ENCODE data around the gene NMNAT1.
"Not testable (repeated sequence)": the region's sequence is repeated elsewhere in the genome, so short reads cannot be mapped to it uniquely, and the experiment has no call there.

The NMNAT1 gene

DNA sequence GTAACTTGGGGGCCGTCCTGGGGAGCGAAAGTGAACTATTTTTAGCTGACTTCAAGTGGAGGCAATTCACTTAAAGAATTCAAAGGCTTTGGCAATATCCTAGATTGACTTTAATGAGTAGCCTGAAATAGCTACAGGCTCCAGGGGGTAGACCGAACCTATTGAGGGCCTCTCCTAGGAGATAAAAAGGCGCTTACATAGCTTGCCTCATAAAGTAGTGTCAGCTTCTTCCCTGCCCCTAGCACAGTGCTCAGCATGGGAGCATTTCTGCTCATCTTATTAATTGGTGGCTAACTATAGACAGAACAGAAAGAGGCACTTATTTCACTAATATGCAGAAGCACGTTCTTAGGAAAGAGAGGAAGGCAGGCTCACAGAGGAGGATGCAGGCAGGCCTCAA is 20.9 kb upstream of the NMNAT1 start:
- DNase-seq: no peak

DNA sequence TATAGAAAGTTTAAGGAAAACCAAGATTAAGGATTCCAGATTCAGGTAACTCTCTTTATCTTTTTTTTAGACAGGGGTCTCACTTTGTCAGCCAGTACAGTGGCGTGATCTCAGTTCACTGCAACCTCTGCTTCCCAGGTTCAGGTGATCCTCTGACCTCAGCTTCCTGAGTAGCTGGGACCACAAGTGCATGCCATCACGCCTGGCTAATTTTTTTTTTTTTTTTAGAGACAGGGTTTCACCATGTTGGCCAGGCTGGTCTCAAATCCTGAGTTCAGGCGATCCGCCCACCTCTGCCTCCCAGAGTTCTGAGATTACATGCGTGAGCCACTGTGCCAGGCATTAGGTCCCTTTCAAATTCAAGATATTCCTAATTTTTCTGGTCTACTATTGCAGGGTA is 16.0 kb upstream of the NMNAT1 start:
- DNase-seq: no peak

DNA sequence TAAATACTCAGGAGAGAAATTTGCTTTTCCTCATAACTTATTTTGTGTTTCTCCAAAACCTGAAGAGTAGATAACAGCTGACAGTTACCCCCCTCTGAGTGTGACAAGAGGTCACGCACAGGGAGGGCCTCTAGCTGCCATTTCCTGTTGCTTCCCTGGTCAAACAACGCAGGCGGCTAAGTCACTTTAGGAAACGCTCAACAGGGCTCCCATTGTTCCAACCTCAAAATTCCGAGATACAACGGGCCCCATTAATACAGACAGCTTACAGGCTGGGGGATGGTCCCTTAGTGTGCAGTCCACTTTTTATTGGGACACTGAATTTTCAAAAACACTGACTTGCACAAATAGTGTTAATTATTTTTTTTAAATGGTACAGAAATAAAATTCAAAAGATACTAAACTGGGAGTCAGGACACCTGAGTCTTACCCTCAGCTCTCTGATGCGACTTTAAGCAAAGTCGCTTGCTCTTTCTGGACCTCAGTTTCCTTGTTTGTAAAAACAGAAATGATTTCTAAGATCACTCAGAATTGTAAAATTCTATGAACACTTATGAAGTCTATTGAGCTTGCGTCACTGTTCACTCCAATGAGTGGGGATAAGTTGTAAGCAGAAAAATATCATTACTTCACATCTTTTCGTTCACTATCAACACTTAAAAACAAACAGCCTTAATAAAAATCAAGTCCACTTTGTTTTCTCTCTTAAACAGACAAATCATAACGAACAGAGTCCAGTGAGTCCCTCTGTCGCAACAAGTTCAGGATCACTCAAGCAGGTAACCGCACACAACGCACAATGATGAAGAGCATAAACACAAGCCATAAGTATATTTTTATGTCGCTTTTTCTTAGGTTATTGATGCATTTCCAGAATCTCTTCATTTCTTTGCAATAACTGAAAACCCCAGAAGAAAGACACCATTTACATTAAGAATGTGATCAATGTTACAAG is 13.6 kb upstream of the NMNAT1 start:
- no peak for DNase-seq

DNA sequence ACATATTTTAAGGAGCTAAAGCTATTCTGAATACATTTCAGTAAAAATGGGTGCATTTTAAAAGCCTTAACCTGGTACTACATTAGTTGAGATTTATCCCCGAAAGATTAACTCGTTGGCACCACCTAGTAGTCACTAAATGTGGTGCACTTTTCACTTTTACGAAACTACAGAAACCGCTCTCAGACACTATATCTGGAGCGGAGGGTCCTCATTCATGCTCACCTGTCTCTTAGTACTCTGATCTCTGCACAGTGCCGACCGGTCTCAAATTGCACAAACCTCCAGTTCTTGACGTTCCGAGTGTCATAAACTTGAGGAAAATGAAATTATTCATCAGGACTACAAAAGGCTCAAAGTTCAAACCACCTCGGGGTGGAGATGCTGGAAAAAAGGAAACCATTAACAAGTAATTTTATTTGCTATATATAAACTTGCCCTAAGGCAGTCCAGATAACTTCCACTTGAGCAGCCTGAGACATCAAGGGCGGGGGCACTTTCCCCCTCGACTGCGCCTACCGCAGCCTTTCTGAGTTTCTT is 806 bp upstream of the NMNAT1 start:
- peak; percentile 6 for DNase-seq

DNA sequence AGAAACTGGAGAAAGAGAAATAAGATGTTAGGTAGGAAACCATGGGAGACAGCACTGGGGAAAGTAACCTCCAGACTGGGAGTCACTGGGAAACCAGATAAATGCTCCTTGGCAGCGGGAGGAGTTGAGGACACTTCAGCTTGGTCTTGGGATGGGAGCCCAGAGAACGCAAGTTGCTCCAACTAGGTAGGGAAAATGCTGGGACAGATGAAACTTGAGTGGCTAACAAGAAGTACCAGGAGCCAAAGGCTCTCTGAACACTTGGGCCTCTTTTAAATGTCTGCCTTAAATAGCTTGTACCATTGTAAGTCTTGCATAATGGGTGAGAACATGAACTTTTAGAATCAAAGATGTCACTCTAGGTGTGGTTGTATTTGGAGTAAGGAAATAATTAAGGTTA is 3.0 kb downstream of the NMNAT1 start:
- DNase-seq: no peak

DNA sequence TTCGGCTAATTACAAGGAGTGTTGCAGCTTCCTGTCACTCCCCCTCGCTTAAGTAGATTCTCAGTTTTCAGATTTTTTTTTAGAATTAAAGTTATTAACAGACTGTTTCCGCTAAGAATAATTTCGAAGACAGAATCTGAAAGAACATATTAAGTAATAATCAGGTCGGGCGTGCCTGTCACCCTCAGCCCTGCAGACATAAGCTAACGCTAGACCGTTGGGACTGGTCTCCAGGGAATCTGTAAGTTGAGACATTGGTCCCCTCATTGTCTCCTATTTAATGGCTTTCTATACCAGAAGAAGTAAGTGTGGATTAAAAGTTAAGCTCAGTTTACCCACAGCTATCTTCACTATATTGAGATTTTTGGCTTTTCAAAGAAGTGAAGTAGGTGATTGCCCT is 14.5 kb downstream of the NMNAT1 start:
- no peak for DNase-seq

DNA sequence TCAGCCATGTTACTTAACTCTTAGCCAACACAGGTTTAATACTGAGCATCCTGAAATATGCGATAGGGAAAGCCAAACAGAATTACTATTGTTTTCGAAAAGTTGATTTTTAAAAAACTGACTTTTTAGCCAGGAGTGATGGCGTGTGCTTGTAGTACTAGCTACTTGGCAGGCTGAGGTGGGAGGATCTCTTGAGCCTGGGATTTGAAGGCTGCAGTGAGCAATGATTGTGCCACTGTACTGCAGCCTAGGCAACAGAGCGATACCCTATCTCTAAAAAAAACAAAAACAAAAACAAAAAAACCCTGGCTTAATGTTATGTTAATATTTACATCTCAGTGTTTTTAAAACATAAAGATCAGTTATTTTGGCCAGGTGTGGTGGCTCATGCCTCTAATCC is 16.7 kb downstream of the NMNAT1 start:
- no peak for DNase-seq

DNA sequence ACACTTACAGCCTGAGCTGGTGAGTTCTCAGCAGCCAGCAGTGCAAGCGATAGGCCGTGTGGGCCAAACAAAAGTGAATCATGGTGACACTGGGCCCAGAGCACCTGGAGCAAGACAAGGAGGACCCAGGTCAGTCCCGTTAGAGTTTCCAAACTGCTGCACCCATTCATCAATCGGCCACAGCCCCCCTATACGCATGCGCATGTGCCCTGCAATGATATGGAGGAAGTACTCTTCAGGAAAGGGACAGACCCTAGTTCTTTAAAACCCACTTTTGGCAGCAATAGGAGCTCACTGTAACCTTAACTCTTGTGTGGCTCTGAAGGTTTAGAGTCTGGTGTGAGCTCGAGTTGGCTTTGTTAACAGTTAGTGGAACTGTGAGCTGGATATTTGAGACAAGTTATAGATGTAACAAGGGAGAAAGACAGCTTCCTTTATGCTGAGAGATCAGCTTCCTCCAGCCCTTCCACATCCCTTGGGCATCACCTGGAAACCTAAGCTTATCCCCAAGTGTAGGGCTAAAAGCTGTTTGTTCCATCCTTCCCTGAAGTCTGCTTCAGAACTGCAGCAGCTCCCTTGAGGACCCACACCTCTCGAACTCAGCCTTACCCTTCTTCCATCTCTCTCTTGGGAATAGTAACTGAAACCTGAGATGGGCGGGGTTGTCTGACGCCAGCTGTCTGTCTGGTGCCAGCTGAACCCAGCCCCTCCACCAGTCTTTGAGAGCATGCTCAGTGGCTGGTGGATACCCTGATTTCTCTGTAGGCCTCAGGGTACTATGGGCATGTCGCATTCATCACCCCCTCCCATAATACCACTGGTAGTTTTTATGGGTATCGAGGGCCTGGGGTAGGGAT is 17.7 kb downstream of the NMNAT1 start:
- no peak for DNase-seq

DNA sequence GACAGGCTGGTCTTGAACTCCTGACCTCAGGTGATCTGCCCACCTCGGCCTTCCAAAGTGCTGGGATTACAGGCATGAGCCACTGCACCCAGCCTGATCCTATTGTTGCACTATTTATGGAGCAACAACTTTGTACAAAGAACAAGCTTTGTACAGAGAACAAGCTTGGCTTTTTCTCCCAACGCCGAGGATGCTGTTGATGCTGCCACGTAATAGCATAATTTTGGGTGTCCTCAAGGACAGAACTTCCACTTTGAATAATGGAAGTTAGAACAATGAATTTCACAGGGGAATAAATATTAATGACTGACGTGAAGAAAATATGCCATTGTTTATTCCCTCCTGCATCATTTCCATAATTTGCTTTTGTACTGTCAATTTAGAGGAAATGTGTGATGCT is 41.0 kb downstream of the NMNAT1 start:
- no peak for DNase-seq

DNA sequence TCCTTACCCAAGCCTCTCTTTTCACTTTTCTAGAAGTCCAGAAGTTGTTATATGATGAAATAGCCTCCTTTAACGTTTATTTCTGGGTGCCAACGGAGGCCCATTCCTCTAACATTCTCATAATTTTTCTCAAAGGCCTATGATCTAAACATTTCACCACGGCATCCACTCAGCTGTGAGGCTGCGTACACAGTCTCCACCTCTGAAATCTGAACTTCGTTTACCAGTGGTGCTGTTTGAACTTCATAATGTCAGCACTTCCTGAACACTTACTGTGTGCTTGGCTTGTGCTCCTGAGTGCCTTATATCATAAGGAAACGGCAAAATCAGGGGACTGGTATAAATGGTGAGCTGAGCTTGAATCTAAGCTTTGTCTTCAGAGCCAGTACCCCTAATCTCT is 41.7 kb downstream of the NMNAT1 start:
- DNase-seq: no peak

DNA sequence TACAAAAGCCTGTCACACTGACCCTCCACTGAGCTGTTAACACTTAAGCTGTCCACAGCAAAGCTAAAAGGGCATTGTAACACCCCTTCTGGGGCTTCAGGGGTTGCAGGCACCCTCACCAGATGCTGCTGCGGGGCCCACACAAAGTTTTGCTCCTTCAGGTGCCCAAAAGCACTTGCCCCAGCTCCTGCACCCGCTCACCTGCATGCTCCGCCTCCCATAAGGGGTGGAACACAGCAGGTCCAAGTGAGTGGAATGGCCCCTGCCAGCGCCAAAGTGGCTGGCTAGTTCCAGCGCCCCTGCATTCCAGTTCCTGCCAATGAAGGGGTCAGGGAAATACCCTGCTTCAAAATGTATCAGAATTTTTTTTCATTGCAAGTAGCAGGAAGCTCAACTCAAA is 46.5 kb downstream of the NMNAT1 start:
- no peak for DNase-seq

DNA sequence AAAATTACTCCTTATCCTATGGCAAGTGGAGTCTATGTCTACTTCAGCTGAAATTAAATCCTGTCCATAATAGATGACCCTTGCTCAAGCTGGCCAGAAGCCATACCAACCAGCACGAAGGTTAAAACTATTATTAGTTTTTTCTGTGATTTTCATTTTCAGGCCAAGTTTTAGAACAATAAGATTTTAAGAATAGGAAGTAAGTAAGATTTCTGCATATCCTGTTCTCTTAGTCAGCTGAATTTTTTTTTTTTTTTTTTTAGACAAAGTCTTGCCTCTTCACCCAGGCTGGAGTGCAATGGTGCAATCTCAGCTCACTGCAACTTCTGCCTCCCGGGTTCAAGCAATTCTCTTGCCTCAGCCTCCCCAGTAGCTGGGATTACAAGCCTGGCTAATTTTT is 47.7 kb downstream of the NMNAT1 start:
- no peak for DNase-seq

DNA sequence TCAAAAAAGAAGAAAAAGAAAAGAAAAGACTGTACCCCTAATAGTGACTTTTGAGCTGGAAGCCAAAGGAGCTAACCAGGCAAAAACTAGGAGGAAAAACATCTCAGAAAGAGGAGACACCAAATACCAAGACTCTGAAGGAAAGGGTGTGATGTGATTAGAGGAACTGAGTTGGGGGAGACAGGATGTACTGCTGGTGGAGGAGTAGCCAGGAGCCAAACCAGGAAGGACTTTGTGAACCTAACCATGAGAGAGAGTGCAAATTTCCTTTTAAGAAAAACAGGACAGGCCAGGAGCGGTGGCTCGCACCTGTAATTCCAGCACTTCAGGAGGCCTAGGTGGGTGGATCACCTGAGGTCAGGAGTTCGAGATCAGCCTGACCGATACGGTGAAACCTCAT is 49.6 kb downstream of the NMNAT1 start:
- no peak for DNase-seq

DNA sequence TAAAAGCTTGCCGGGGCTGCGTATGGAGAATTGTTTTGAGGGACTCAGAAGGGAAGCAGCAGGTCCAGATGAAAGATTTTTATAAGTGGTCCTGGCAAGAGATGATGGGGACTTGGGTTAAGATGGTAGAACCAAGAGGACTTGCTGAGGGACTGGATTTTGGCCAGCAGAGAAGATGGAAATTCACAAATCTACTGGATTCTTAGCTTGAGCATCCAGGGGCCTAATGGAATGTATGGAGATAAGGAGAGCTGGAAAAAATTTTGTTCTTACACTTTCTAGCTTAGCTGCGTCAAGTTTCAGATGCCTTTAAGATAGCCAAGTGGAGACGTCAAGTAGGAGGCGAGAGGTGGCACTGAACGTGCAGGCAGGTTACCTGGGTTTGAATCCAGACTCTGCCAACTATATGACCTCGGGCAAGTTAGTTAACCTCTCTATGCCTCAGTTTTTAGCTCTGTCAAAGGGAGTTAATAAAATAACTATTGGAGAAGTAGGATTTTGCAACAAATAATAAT is 50.3 kb downstream of the NMNAT1 start:
- no peak for DNase-seq

DNA sequence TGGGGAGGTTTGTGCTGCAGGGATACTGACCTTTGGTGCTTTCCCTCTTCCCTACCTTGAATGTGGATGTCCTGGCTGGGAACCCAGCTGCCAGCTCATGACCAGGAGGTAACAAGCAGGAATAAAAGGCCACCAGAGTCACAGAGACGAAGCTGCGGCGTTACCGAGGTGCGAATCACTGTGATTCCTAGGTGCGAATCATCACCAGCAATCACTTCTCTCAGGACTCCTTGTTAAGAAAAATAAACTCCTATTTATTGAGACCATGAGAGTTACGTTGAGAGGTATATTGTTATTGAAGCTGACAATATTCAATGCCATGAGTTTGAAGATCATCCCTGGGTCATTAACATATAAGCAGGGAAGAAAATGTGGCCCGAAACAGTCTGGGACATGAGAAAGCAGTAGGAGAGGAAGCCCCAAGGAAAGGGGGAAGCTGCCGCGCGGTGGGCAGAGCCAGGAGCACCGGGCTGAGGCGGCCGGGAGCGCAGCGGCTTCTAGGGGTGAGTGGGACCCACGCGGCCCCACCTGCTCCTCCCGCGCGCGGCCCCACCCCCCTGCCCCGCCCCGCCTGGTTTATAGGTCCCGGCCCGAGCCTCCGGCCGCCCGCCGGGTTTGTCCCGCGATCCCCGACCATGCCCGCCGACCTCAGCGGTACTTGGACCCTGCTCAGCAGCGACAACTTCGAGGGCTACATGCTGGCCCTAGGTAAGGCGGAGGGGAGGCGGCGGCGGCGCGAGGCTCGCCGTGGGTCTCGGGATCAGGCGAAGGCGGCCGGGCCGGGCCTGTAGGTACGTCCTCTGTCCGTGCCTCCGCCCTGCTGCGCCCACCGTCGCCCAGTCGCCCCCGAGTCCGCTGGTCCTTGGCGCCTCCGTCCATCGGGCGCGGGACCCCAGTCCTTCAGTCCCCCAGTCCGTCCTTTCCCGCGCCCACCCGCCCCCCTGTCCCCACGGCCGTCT is 53.6 kb downstream of the NMNAT1 start, which contains the start of gene RBP7:
RBP7 (plus strand) TSS at position 605 of the 959 bp plus-strand sequence; CDS start at position 636, 31 bp downstream.
- DNase-seq: peak; percentile 5

DNA sequence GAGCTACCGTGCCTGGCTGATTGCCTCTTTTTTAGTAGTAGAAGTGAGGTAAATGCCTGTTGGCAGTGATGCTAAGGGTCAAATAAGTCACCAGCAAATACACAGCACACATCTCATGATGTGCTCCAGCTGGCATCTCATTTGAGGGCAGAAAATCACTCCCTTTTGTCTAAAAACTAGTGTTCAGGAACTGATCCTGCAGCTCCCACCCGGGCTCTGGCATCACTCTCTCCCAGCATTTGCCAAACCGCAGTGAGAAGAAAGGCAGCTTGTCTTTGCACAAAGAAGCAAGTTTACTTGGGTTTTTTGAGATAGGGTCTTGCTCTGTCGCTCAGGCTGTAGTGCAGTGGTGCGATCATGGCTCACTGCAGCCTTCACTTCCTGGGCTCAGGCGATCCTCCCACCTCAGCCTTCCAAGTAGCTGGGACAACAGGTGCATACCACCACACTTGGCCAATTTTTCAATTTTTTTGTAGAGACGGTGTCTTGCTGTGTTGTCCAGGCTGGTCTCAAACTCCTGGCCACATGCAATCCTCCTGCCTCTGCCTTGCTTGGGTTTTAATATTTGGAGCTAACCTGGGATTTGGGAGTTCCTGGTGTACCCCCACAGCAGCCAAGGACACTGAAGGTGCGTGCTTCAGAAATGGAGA is 57.9 kb downstream of the NMNAT1 start:
- no peak for DNase-seq

DNA sequence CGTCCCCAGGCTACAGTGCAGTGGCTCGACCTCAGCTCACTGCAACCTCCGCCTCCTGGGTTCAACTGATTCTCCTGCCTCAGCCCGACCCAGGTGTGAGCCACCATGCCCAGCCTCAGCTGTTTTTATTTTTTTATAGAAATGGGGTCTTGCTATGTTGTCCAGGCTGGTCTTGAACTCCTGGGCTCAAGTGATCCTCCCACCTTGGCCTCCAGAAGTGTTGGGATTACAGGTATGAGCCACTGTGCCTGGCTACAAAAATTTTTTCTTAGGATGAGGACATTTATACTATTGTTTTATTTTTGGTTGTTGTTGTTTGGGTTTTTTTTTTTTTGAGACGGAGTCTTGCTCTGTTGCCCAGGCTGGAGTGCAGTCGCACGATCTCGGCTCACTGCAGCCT is 62.0 kb downstream of the NMNAT1 start:
- not testable (repeated sequence) for DNase-seq

DNA sequence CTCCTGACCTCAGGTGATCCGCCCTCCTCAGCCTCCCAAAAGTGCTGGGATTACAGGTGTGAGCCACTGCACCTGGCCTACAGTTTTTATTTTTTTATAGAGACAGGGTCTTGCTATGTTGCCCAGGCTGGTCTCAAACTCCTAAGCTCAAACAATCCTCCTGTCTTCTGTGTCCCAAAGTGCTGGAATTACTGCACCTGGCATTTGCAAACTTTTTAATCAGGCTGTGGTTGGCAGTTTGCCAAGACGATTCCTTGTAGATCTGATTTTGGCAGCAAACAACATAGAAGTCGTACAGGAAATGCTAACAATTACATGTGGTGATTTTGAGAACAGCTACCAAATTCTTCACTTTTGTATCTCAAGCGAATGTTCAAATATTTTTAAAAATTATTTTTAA is 63.9 kb downstream of the NMNAT1 start:
- DNase-seq: no peak

DNA sequence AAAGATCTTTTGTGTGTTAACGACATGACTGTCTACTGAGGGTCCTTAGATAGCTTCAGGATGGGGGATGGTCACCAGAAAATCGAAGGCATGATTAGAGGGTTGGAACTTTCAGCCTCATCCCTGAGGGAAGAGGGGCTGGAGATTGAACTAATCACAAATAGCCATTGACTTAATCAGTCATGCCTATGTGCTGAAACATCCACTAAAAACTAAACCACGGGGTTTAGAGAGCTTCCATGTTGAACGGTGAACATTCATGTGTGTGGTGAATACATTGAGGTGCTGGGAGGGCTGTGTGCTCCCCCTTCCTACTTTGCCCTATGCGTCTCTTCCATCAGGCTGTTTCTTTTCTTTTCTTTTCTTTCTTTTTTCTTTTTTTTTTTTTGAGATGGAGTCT is 70.7 kb downstream of the NMNAT1 start:
- DNase-seq: no peak

DNA sequence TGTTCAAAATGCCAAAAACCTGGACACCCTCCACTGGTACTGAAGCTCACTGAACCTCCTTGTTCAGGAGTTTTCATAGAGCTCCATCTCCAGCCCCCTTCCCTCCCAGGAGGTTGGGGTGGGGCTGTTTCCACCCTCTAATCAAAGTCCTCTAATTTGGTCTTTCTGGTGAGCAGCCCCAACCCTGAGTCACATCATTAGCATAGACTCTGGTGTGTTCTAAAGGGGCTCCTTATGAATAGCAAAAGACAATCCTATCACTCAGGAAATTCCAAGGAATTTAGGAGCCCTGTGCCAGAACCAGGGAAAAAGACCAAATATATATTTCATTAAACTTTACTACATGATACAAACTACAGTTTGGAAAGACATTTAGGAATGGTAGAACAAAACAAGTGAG is 76.3 kb downstream of the NMNAT1 start:
- DNase-seq: no peak

DNA sequence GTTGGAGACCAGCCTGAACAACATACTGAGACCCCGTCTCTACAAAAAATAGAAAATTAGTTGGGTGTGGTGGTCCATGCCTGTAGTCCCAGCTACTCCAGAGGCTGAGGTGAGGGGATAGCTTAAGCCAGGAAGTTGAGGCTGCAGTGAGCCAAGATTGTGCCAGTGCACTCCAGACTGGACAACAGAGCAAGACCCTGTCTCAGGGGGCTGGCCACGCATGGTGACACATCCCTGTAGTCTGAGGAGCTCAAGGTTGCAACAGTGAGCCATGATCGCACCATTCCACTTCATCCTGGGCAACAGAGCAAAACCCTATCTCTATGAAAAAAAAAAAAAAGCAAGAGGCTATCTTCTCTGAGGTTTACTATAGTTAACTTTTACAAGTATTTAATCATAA is 76.8 kb downstream of the NMNAT1 start:
- DNase-seq: no peak

DNA sequence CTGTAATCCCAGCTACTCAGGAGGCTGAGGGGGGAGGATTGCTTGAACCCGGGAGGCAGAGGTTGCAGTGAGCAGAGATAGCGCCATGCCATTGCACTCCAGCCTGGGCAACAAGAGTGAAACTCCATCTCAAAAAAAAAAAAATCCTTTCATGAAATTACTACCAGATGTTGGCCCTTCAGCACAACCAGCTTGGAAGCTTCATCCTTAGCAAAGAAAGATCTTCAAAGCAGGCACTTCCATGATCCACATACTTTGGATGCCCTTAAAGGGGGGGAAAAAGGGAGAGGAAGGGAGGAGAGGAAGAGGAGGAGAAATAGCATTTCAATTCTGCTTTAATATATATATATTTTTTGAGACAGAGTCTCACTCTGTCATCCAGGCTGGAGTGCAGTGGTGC is 77.4 kb downstream of the NMNAT1 start:
- DNase-seq: not testable (repeated sequence)

Measured in activated gamma-delta T cell treated with Interleukin-2 at 50 U/mL for 16 hours (primary cell).